WI38 (cell line): ENCODE results near the gene GMDS.
"Not testable (repeated sequence)": the region's sequence is repeated elsewhere in the genome, so short reads cannot be mapped to it uniquely, and the experiment has no call there.

ENCODE experiments used
- H3K4me3 ChIP-seq: 2 replicates; pipeline ENCODE4 v1.5.1; 2011; ENCODE audit warnings: low read depth, mild to moderate bottlenecking, control low read depth, low read length
- TF ChIP-seq, protein P1 (sequence below): IDR thresholded peaks from 2 replicates; pipeline ENCODE4 v1.5.1; 2012; ENCODE audit warnings: low read depth, mild to moderate bottlenecking, control low read depth, low read length

Gene GMDS

DNA sequence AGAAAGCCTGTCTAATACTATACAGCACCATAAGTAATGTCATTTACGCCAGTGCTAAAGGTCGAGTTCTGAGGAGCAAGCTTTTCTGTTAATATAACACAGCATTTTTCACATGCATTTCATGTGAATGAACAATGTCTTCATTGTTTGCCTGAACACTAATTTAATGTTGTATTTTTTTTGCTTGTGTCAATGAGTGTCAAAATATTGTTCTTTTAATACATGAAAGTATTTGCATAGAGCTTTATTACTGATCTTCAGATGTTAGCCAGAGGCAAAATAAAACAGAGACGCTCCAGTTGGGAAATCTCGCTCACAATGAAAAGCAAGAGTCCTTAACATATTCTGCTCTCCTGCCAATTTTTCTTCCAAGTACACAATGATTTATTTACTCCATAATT is 483.9 kb downstream of the GMDS start:
- no peak overlapping the region for H3K4me3 ChIP-seq
- TF ChIP-seq, protein P1, sequence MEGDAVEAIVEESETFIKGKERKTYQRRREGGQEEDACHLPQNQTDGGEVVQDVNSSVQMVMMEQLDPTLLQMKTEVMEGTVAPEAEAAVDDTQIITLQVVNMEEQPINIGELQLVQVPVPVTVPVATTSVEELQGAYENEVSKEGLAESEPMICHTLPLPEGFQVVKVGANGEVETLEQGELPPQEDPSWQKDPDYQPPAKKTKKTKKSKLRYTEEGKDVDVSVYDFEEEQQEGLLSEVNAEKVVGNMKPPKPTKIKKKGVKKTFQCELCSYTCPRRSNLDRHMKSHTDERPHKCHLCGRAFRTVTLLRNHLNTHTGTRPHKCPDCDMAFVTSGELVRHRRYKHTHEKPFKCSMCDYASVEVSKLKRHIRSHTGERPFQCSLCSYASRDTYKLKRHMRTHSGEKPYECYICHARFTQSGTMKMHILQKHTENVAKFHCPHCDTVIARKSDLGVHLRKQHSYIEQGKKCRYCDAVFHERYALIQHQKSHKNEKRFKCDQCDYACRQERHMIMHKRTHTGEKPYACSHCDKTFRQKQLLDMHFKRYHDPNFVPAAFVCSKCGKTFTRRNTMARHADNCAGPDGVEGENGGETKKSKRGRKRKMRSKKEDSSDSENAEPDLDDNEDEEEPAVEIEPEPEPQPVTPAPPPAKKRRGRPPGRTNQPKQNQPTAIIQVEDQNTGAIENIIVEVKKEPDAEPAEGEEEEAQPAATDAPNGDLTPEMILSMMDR, result no peak

DNA sequence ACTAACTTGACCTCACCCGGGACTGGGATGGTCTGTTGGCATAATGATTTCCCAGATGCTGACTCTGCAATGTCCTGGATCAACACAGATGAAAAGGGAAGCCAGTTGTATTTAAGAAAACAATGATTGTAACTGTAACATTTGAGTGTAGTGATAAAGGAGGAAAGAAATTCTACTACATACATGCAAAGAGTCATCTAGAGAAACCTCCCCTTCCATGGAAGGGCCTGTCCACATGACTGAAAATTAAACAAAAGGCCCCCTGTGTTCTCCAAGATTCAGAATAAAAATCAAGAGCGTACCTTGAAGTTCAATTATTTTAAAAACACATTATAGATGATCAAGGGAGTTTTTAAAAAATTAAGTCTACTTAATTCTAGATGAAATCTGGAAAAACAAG is 484.5 kb downstream of the GMDS start:
- no peak overlapping the region for H3K4me3 ChIP-seq
- TF ChIP-seq, protein P1, result no peak

DNA sequence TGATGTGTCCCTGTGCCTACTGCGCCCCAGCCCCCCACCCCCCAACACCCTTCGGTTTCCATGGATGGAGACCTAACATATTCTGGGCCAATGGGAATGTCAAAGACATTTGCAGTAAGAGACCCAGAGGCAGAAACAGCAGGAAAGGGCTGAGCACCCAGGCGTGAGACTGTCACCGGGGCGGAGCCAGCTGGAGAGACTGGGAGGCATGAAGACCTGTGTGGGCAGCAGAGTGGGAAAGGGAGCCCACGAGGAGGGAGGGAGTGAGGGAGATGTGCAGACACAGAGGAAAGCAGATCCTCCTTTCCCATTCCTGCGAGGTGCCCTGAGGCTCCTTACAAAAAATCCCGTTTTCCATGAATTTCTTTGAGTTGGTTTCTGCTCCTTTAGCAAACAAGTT is 485.5 kb downstream of the GMDS start:
- no peak overlapping the region for H3K4me3 ChIP-seq
- TF ChIP-seq, protein P1, result no peak

DNA sequence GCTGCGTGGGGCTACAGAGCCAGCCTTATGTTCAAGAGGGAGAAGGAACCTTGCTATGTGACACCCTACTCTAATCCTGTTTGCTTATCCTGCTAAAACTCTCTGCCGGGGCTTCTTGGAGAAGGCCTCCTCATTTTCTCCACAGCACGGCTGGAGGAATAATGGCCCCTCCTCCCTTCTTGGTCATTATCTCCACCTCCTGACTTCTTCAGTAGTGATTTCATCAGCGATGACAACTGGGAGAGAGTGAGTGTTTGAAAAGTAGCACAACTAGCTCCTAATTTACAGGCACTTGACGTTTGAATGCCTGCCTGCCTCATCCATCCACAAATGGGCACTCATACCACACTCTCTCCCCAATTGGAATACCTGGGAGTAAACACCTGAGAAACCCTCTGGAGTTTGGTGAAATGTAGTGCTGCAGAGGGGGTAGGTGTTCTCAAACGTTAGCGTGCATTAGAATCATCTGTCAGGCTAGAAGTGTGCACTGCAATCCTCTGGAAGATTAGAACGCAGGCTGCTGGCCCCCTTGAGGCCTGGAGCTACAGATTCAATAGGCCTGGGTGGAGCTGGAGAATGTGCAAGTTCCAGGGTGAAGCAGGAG is 487.2 kb downstream of the GMDS start:
- TF ChIP-seq, protein P1, result no peak

DNA sequence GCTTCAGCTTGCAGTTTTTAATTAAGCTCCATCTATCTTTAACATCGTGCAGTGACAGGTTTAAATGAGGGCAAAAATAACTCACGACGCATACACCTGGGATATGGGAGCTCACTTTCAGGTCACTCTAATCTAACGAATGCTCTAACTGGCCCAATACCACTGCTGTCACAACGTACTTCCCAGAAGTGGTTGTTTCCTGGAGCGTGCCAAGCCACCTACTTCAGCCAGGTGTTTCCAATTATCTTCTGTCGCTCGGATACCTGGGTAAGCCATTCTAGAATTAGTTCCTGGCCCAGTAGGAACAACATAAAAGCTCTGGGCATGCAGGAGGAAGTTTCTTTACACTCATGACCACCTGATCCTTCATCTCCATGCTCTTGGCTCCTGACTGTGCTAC is 488.3 kb downstream of the GMDS start:
- no peak overlapping the region for H3K4me3 ChIP-seq
- TF ChIP-seq, protein P1, result no peak

More for the DNA sequence above, 487.2 kb downstream of the GMDS start:
- H3K4me3 ChIP-seq, result no peak overlapping the region

DNA sequence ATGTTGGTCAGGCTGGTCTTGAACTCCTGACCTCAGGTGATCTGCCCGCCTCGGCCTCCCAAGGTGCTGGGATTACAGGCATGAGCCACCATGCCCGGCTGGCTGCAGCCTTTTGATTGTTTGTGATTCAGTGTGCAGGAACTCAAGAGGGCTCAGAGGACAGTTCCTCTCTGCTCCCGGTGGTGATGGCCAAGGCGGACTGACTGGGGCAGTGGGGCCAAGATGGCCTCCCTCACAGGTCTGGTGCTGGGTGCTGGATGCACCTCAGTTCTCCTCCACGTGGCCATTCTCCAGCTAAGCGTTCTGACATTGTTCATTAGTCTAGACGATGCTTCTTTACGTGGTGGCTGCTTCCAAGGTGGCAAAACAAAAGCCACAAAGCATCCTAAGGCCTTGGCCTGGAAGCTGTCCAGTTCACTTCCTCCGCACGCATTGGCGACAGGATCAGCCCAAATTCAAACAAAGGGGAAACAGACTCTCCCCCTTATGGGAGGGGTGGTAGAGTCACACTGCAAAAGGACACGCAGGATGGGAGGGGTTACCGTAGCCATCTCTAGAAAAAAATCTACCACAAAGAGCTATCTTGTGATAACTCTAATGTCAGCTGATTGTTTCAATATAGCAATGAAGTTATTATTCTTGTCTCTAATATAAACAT is 488.8 kb downstream of the GMDS start:
- H3K4me3 ChIP-seq, result no peak overlapping the region

DNA sequence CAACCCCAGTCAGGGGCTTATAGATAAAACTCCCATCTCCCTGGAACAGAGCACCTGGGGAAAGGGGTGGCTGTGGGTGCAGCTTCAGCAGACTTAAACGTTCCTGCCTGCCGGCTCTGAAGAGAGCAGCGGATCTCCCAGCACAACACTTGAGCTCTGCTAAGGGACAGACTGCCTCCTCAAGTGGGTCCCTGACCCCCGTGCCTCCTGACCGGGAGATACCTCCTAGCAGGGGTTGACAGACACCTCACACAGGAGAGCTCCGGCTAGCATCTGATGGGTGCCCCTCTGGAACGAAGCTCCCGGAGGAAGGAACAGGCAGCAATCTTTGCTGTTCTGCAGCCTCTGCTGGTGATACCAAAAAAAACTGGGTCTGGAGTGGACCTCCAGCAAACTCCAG is 494.3 kb downstream of the GMDS start:
- H3K4me3 ChIP-seq, result not testable (repeated sequence)

More for the DNA sequence above, 488.8 kb downstream of the GMDS start:
- TF ChIP-seq, protein P1, result no peak
